GM21360 (cell line): ENCODE results near the gene CTSF.
"Not testable (repeated sequence)": the region's sequence is repeated elsewhere in the genome, so short reads cannot be mapped to it uniquely, and the experiment has no call there.

Experiments
- ATAC-seq: cut with Tn5 transposase; IDR thresholded peaks from one replicate; pipeline ENCODE4 v1.9.1; 2021; ENCODE audit warnings: mild to moderate bottlenecking, moderate library complexity; ENCODE audit not compliant: unreplicated experiment

Gene CTSF

GRCh38 chr11:66568124-66568916 is at the start of gene CTSF:
Gene CTSF (minus strand): TSS chr11:66568606. CDS start chr11:66568486, 120 bp downstream.
- ATAC-seq = no peak

- ATAC-seq = no peak
Measured at GRCh38 chr11:66617155-66617834, 48.9 kb upstream of the CTSF start.

- peak; percentile 82 for ATAC-seq
Measured at GRCh38 chr11:66616379-66617154, 48.2 kb upstream of the CTSF start, which contains the start of gene RBM14. Gene RBM14 (plus strand): TSS chr11:66616630. CDS start chr11:66616721, 91 bp downstream.

GRCh38 chr11:66614073-66614472 is 45.7 kb upstream of the CTSF start:
- no peak for ATAC-seq

GRCh38 chr11:66612458-66612857 is 44.1 kb upstream of the CTSF start:
- ATAC-seq = no peak

- ATAC-seq = no peak
Measured at GRCh38 chr11:66609721-66610617, 41.6 kb upstream of the CTSF start.

- no peak for ATAC-seq
Measured at GRCh38 chr11:66607126-66607834, 38.9 kb upstream of the CTSF start.

- not testable (repeated sequence) for ATAC-seq
Measured at GRCh38 chr11:66606608-66607007, 38.2 kb upstream of the CTSF start.

GRCh38 chr11:66604155-66604554 is 35.7 kb upstream of the CTSF start:
- ATAC-seq = no peak

GRCh38 chr11:66603072-66603471 is 34.7 kb upstream of the CTSF start:
- ATAC-seq = no peak

GRCh38 chr11:66600631-66601233 is 32.3 kb upstream of the CTSF start:
- ATAC-seq = no peak

GRCh38 chr11:66600219-66600618 is 31.8 kb upstream of the CTSF start:
- ATAC-seq = no peak

GRCh38 chr11:66598993-66599392 is 30.6 kb upstream of the CTSF start:
- no peak for ATAC-seq

- ATAC-seq = no peak
Measured at GRCh38 chr11:66595245-66595904, 27.0 kb upstream of the CTSF start.

- ATAC-seq = no peak
Measured at GRCh38 chr11:66593650-66594049, 25.2 kb upstream of the CTSF start.

GRCh38 chr11:66593303-66593635 is 24.9 kb upstream of the CTSF start:
- peak; percentile 11 for ATAC-seq

GRCh38 chr11:66592457-66593302 is 24.3 kb upstream of the CTSF start, which contains the start of the genes CCDC87 and CCS:
Gene CCDC87 (minus strand): TSS chr11:66593063. CDS start chr11:66593015, 48 bp downstream.
Gene CCS (plus strand): TSS chr11:66593185. CDS start chr11:66593262, 77 bp downstream.
- ATAC-seq = peak; percentile 86

GRCh38 chr11:66591175-66591574 is 22.8 kb upstream of the CTSF start:
- ATAC-seq = no peak
